Esophagus muscularis mucosa (tissue), 4 donors: ENCODE results near the gene SEZ6L2.
A peak's percentile ranks its signal among the peaks of the same experiment; 100 is the strongest.

Source experiments
- CTCF ChIP-seq, 3 experiments: fragments of 200-600 bp in 2 of 3; fragments of 450-650 bp in 1 of 3; sonication (generic) in 2 of 3; IDR thresholded peaks; one replicate each; pipeline ENCODE4 v1.5.1; 2017 to 2019; ENCODE audit warnings: antibody characterized with exemption in 3 of 3, mild to moderate bottlenecking in 2 of 3, moderate library complexity in 1 of 3
- EP300 ChIP-seq: sonication (generic); formaldehyde crosslinking; IDR thresholded peaks from one replicate; pipeline ENCODE4 v1.6.1; 2017; ENCODE audit warnings: antibody characterized with exemption
- POLR2A ChIP-seq: fragments of 450-650 bp; IDR thresholded peaks from one replicate; pipeline ENCODE4 v1.6.1; 2017; ENCODE audit warnings: antibody characterized with exemption, moderate library complexity, mild to moderate bottlenecking, low read depth
- POLR2AphosphoS5 ChIP-seq, 2 donors: sonication (generic); formaldehyde crosslinking; IDR thresholded peaks; one replicate each; pipeline ENCODE4 v1.6.1; 2017; ENCODE audit warnings: antibody characterized with exemption in 2 of 2

- TF ChIP-seq POLR2A (no peak), CTCF (IDR thresholded peaks at IDR 0.05) (no peak), POLR2AphosphoS5 (IDR thresholded peaks at IDR 0.05) (peak in 1 of 2 donors; percentile 35), EP300 (no peak)
Measured at GRCh38 chr16:29899516-29900101, at the start of gene SEZ6L2.
